HG03025 (cell line): ENCODE measurements around the gene ELAVL4.
A peak's percentile ranks its signal among the peaks of the same experiment; 100 is the strongest.

Source experiments
- ATAC-seq: cut with Tn5 transposase; IDR thresholded peaks from one replicate; pipeline ENCODE4 v1.9.1; 2021; ENCODE audit warnings: mild to moderate bottlenecking, moderate library complexity; ENCODE audit not compliant: unreplicated experiment, low FRiP score

The ELAVL4 gene

GRCh38 chr1:50236656-50237055 lies 127.9 kb downstream of the ELAVL4 start:
- no peak for ATAC-seq

DNA sequence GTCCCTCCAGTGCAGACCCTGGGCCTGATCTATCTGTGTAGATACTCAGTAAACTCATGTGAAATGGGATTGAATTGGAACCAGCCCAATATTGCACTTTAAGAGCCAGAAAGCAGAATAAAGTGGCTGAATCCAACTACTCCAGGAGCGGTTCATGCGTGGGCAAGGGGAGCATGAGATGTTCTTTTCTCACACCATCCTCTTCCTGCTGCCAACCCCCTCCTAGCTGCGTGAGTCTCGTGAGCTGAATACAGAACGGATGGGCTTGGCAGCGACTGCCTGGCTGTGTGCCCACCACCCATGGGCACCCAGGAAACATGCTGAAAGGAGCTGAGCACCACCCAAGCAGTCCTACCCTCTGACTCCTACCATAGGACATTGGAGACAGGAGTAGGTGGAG lies 128.3 kb downstream of the ELAVL4 start:
- ATAC-seq = no peak

DNA sequence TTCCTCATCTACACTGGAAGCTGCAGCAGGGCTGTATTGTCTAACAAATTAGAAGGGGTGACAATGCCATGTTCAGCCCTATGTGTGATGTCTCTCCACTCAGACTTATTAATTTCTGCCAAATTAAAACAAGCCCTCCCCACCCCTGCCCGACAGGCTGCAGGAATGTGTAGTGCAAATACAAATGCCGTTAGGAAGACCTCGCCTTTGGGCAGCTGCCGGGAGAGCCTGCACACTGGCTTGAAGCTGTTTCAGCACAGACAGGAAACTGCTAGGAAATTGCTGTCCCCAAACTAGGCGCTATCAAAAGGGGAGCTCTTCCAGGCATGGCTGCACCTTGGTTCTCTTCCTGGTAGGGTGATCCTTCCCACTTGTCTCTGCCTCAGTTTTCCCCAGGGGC lies 135.2 kb downstream of the ELAVL4 start:
- no peak for ATAC-seq

- no peak for ATAC-seq
Observed at GRCh38 chr1:50246869-50247268, 138.1 kb downstream of the ELAVL4 start.

DNA sequence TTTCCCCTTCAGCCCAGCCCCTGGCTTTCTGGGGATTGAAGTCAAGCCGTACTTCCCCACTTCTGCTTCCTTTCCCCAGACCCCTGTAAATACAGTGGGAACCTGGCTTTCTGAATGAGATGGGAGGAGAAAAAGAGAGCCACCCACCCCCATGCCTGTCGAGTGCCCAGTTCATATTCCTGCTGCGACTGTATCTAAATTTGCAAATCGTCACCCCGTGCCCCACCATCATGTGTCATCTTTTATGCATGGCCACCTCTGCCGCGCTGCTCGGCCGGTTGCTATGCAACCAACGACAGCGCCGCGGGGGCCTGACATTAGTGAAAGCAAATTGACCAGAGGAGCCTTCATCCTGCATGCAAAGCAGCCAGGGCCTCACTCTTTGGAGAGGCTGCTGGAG lies 143.0 kb downstream of the ELAVL4 start:
- peak; percentile 39 for ATAC-seq

- ATAC-seq = no peak
Observed at GRCh38 chr1:50252196-50252595, 143.5 kb downstream of the ELAVL4 start.
